B cell (primary cell): ENCODE data around the gene CABCOCO1. TPM values are rescaled to one million over a fixed set of nuclear protein-coding genes. Genes with fewer than 3 reads are reported as not detected.
A peak's percentile ranks its signal among the peaks of the same experiment; 100 is the strongest.

Experiments used
- ATAC-seq: fragments of 200-7000 bp; cut with Tn5 transposase; one replicate; pipeline ENCODE4 v1.10.0; 2021; ENCODE audit warnings: low read depth, mild to moderate bottlenecking, moderate number of reproducible peaks, moderate library complexity
- CTCF ChIA-PET: fragments of 350-600 bp; sonication (Branson Sonifier 250); formaldehyde crosslinking; loops from one replicate; lab custom pipeline; 2021; ENCODE audit warnings: antibody characterized with exemption, inconsistent platforms; lab: Charles Lee
- POLR2A ChIA-PET: fragments of 350-600 bp; sonication (Branson Sonifier 250); formaldehyde crosslinking; loops from one replicate; lab custom pipeline; 2021; ENCODE audit warnings: antibody characterized with exemption; lab: Charles Lee
- DNase-seq: peaks from one replicate; pipeline ENCODE4 v3.0.0; 2013
- H2AFZ ChIP-seq: 2 replicates; pipeline ENCODE4 v1.6.1; 2012; ENCODE audit warnings: mild to moderate bottlenecking, low read depth, low read length; ENCODE audit not compliant: insufficient read depth, poor library complexity, severe bottlenecking
- H3K27ac ChIP-seq, 2 donors: 1 replicate in 1 of 2; 2 replicates in 1 of 2; pipeline ENCODE4 v1.5.1; 2012 to 2013; ENCODE audit warnings: low read length in 2 of 2, mild to moderate bottlenecking in 2 of 2, moderate library complexity in 1 of 2
- H3K27me3 ChIP-seq, 4 experiments: fragments of 200-600 bp in 1 of 4; sonication (generic) in 1 of 4; replicated peaks in 1 of 4; 1 replicate in 2 of 4; 2 replicates in 2 of 4; pipeline versions ENCODE4 v1.6.1 to v1.7.0; 2013 to 2016; ENCODE audit warnings: low read length in 3 of 4, mild to moderate bottlenecking in 2 of 4, mixed read lengths in 1 of 4, moderate library complexity in 1 of 4; ENCODE audit not compliant: insufficient read depth in 4 of 4, control insufficient read depth in 3 of 4; ENCODE audit errors: control extremely low read depth in 1 of 4
- H3K36me3 ChIP-seq, 2 experiments: replicated peaks in 1 of 2; 1 replicate in 1 of 2; 2 replicates in 1 of 2; pipeline versions ENCODE4 v1.6.1 to v1.7.1; 2013; ENCODE audit warnings: low read length in 1 of 2; ENCODE audit not compliant: insufficient read depth in 2 of 2, control insufficient read depth in 1 of 2; ENCODE audit errors: control extremely low read depth in 1 of 2, extremely low read depth in 1 of 2
- H3K4me1 ChIP-seq, 2 donors: fragments of 200-600 bp in 1 of 2; sonication (generic) in 1 of 2; 1 replicate in 1 of 2; 2 replicates in 1 of 2; pipeline versions ENCODE4 v1.5.1 to v1.6.1; 2013 to 2017; ENCODE audit warnings: low read length in 2 of 2; ENCODE audit not compliant: control insufficient read depth in 2 of 2, insufficient read depth in 2 of 2
- H3K4me2 ChIP-seq: replicated peaks from 2 replicates; pipeline ENCODE3; 2012; ENCODE audit warnings: mild to moderate bottlenecking, low read depth, low read length; ENCODE audit not compliant: poor library complexity, severe bottlenecking
- H3K4me3 ChIP-seq, 5 experiments: fragments of 200-600 bp in 1 of 5; sonication (generic) in 1 of 5; 1 replicate in 3 of 5; 2 replicates in 2 of 5; pipeline versions ENCODE4 v1.5.1 to v1.7.0; 2011 to 2016; ENCODE audit warnings: low read length in 4 of 5, mild to moderate bottlenecking in 4 of 5, low read depth in 2 of 5, control low read depth in 1 of 5, moderate library complexity in 1 of 5; ENCODE audit not compliant: insufficient read depth in 1 of 5; ENCODE audit errors: control extremely low read depth in 1 of 5, extremely low read depth in 1 of 5
- H3K79me2 ChIP-seq: fragments of 200-600 bp; sonication (generic); one replicate; pipeline ENCODE4 v1.6.0; 2016; ENCODE audit warnings: low read length; ENCODE audit not compliant: control insufficient read depth, insufficient read depth
- H3K9ac ChIP-seq: fragments of 200-600 bp; sonication (generic); 2 replicates; pipeline ENCODE4 v1.6.1; 2017; ENCODE audit warnings: mild to moderate bottlenecking, low read length, moderate library complexity
- H3K9me3 ChIP-seq, 3 donors: one replicate each; pipeline versions ENCODE4 v1.6.1 to v1.7.1; 2013; ENCODE audit warnings: low read length in 2 of 3; ENCODE audit not compliant: control insufficient read depth in 2 of 3, insufficient read depth in 1 of 3; ENCODE audit errors: control extremely low read depth in 1 of 3
- H4K20me1 ChIP-seq: 2 replicates; pipeline ENCODE4 v1.6.0; 2012; ENCODE audit warnings: mild to moderate bottlenecking, low read length; ENCODE audit not compliant: insufficient read depth, control insufficient read depth, poor library complexity, severe bottlenecking
- H3K27ac Mint-ChIP-seq: one replicate; pipeline ENCODE4 v1.8.0; 2021; ENCODE audit warnings: mixed read lengths
- H3K27me3 Mint-ChIP-seq: one replicate; pipeline ENCODE4 v1.8.0; 2021; ENCODE audit warnings: mixed read lengths
- H3K4me1 Mint-ChIP-seq: one replicate; pipeline ENCODE4 v1.8.0; 2021; ENCODE audit warnings: mixed read lengths
- H3K4me3 Mint-ChIP-seq: one replicate; pipeline ENCODE4 v1.8.0; 2021; ENCODE audit warnings: mixed read lengths
- H3K9me3 Mint-ChIP-seq: one replicate; pipeline ENCODE4 v1.8.0; 2022; ENCODE audit warnings: mixed read lengths; ENCODE audit not compliant: insufficient read depth
- CTCF ChIP-seq: fragments of 200-600 bp; IDR thresholded peaks from one replicate; pipeline ENCODE4 v1.8.0; 2022; ENCODE audit warnings: antibody characterized with exemption, mild to moderate bottlenecking
- EZH2 ChIP-seq: IDR thresholded peaks from 2 replicates; pipeline ENCODE4 v1.6.1; 2012; ENCODE audit warnings: borderline replicate concordance, low read depth, mild to moderate bottlenecking, moderate library complexity, low read length; ENCODE audit not compliant: insufficient read depth, poor library complexity, severe bottlenecking
- WGBS: methylation state at CpG from one replicate; pipeline ENCODE4 v1.1.5; 2013; ENCODE audit warnings: missing lambda C conversion rate; ENCODE audit not compliant: insufficient coverage; 5-methylcytosine and 5-hydroxymethylcytosine counted together
- intact Hi-C: fragments of 100-400 bp; cut with micrococcal nuclease; formaldehyde crosslinking; loops from one replicate; pipeline ENCODE4 v1.10.0; 2022
- polyA plus RNA-seq: library from polyadenylated mRNA; depleted of rRNA; stranded (reverse); fragments of >200 nt; gene quantifications from 2 replicates; pipeline ENCODE4 v1.2.3, GENCODE V29; 2012
- total RNA-seq, 2 donors: library from RNA; stranded (reverse); fragments of 120-200 nt in 1 of 2; gene quantifications; 1 replicate in 1 of 2; 2 replicates in 1 of 2; pipeline versions ENCODE4 v1.2.3 to v1.2.4, GENCODE V29; 2013 to 2022

The CABCOCO1 gene
- total and polyA plus RNA-seq, 2 donors (not counting 1 experiment from before 2014, with no cell fraction given): not detected

- H3K27ac Mint-ChIP-seq: no peak overlapping the region
- DNase-seq (no peak), ATAC-seq (no peak)
- no peak overlapping the region for H3K9ac ChIP-seq
- H3K36me3 ChIP-seq: no peaks in the 10 kb centered on the region
- H3K4me2 ChIP-seq: no peak overlapping the region
- 100% methylated on average over 3 of the region's 3 CpGs for WGBS
- H3K27me3 ChIP-seq: no peaks in the 10 kb centered on the region
- H3K27me3 Mint-ChIP-seq: no peaks in the 10 kb centered on the region
- CTCF ChIA-PET: interaction anchor here (0.8 to 3.0 kb wide), 7 partner anchors 14 to 498 kb away, joined by 3 to 50 read pairs (median 10); no protein-coding TSS in a partner anchor
- H3K4me3 Mint-ChIP-seq: no peak overlapping the region
- H3K79me2 ChIP-seq: no peaks in the 10 kb centered on the region
- H3K27ac ChIP-seq: no peak overlapping the region
- intact Hi-C loops: no loop called here
- TF ChIP-seq CTCF: no peak
- TF ChIP-seq EZH2: no peak
- peaks cover 17 to 19% of the 10 kb centered on the region in 2 donors for H3K4me1 ChIP-seq
- no peak overlapping the region for H3K4me3 ChIP-seq
- no peaks in the 10 kb centered on the region for H4K20me1 ChIP-seq
- H3K9me3 Mint-ChIP-seq: no peaks in the 10 kb centered on the region
- H3K4me1 Mint-ChIP-seq: peaks cover 24% of the 10 kb centered on the region
- no peaks in the 10 kb centered on the region for H3K9me3 ChIP-seq
- H2AFZ ChIP-seq: no peak overlapping the region
- POLR2A ChIA-PET: interaction anchor here (0.6 kb wide), 1 partner anchor 500 kb away, joined by 3 read pairs; no protein-coding TSS in a partner anchor
Observed at GRCh38 chr10:61749291-61749690, 86.6 kb downstream of the CABCOCO1 start.

- DNase-seq: peak; percentile 79
- H3K9me3 Mint-ChIP-seq: no peaks in the 10 kb centered on the region
- Histone ChIP-seq H3K4me3 (no peak overlapping the region), H4K20me1 (no peaks in the 10 kb centered on the region), H3K9me3 (no peaks in the 10 kb centered on the region), H3K4me2 (peak overlapping the region; percentile 56), H3K9ac (no peak overlapping the region), H3K4me1 (peaks cover 17 to 19% of the 10 kb centered on the region in 2 donors), H3K79me2 (no peaks in the 10 kb centered on the region), H2AFZ (peak overlapping the region; percentile 20), H3K27me3 (no peaks in the 10 kb centered on the region), H3K27ac (no peak overlapping the region), H3K36me3 (no peaks in the 10 kb centered on the region)
- H3K27ac Mint-ChIP-seq: peak overlapping the region; percentile 24
- H3K4me3 Mint-ChIP-seq: peak overlapping the region; percentile 52
- H3K27me3 Mint-ChIP-seq: no peaks in the 10 kb centered on the region
- 59% methylated on average over 3 of the region's 6 CpGs for WGBS
- peaks cover 27% of the 10 kb centered on the region for H3K4me1 Mint-ChIP-seq
- CTCF ChIA-PET: interaction anchor here (0.6 to 3.1 kb wide), 52 partner anchors 9 to 1969 kb away, joined by 3 to 50 read pairs (median 4); partner anchors contain the start of gene ARID5B
- TF ChIP-seq CTCF (peak; percentile 76), EZH2 (no peak)
- peak; percentile 97 for ATAC-seq
- intact Hi-C loops: loop anchor here (1.0 to 10.0 kb wide), 5 partner anchors 84 to 494 kb away; no protein-coding TSS in a partner anchor
- POLR2A ChIA-PET: interaction anchor here (0.6 to 1.0 kb wide), 3 partner anchors 164 to 300 kb away, joined by 3 to 6 read pairs (median 4); no protein-coding TSS in a partner anchor
Observed at GRCh38 chr10:61750943-61751471, 88.3 kb downstream of the CABCOCO1 start.
